Measurements from ENCODE around the gene ELMO1. TPM values are rescaled to one million over a fixed set of nuclear protein-coding genes. Genes with fewer than 3 reads are reported as not detected.

Gene ELMO1
- total RNA-seq, 1 donor from 2014 or later, result 132 TPM

- Mint-ChIP-seq H3K4me1 (peaks cover 16% of the 10 kb centered on the region), H3K27me3 (no peaks in the 10 kb centered on the region), H3K9me3 (no peaks in the 10 kb centered on the region), H3K27ac (no peak overlapping the region), H3K36me3 (ENCODE audit: low read depth) (peaks cover 12% of the 10 kb centered on the region), H3K4me3 (no peak overlapping the region)
- CTCF ChIA-PET, result no interaction called here
- intact Hi-C loops (cut with micrococcal nuclease), result no loop called here
- ATAC-seq (ENCODE audit: low read depth), result no peak
- no peak for TF ChIP-seq CTCF (IDR thresholded peaks at IDR 0.05)
- POLR2A ChIA-PET, result no interaction called here
- no peak for DNase-seq
These were observed 490.4 kb downstream of the ELMO1 start for GRCh38 chr7:36958111-36958733.

- peaks cover 12% of the 10 kb centered on the region for H3K36me3 Mint-ChIP-seq (ENCODE audit: low read depth)
- ATAC-seq (ENCODE audit: low read depth) (no peak), DNase-seq (no peak)
- no peak overlapping the region for H3K27ac Mint-ChIP-seq
- H3K9me3 Mint-ChIP-seq, result no peaks in the 10 kb centered on the region
- peaks cover 16% of the 10 kb centered on the region for H3K4me1 Mint-ChIP-seq
- ChIA-PET CTCF (no interaction called here), POLR2A (no interaction called here)
- intact Hi-C loops (cut with micrococcal nuclease), result no loop called here
- TF ChIP-seq CTCF (IDR thresholded peaks at IDR 0.05), result no peak
- H3K27me3 Mint-ChIP-seq, result no peaks in the 10 kb centered on the region
- H3K4me3 Mint-ChIP-seq, result no peak overlapping the region
These were observed 491.0 kb downstream of the ELMO1 start for GRCh38 chr7:36957620-36958019.

- no peak overlapping the region for H3K27ac Mint-ChIP-seq
- H3K4me1 Mint-ChIP-seq, result peaks cover 20% of the 10 kb centered on the region
- ChIA-PET POLR2A (no interaction called here), CTCF (no interaction called here)
- TF ChIP-seq CTCF (IDR thresholded peaks at IDR 0.05), result no peak
- H3K36me3 Mint-ChIP-seq (ENCODE audit: low read depth), result peaks cover 12% of the 10 kb centered on the region
- no peak overlapping the region for H3K4me3 Mint-ChIP-seq
- no peak for DNase-seq
- H3K9me3 Mint-ChIP-seq, result no peaks in the 10 kb centered on the region
- intact Hi-C loops (cut with micrococcal nuclease), result no loop called here
- H3K27me3 Mint-ChIP-seq, result no peaks in the 10 kb centered on the region
- ATAC-seq (ENCODE audit: low read depth), result no peak
These were observed 491.9 kb downstream of the ELMO1 start for GRCh38 chr7:36956814-36957213.

- CTCF ChIA-PET, result interaction anchor here (0.8 to 1.2 kb wide), 2 partner anchors 12 to 31 kb away, joined by 3 read pairs; no protein-coding TSS in a partner anchor
- Mint-ChIP-seq H3K9me3 (no peaks in the 10 kb centered on the region), H3K4me3 (no peak overlapping the region), H3K27ac (peak overlapping the region; percentile 8), H3K36me3 (ENCODE audit: low read depth) (peaks cover 20% of the 10 kb centered on the region), H3K27me3 (no peaks in the 10 kb centered on the region), H3K4me1 (peaks cover 26% of the 10 kb centered on the region)
- no peak for TF ChIP-seq CTCF (IDR thresholded peaks at IDR 0.05)
- ATAC-seq (ENCODE audit: low read depth) (no peak), DNase-seq (no peak)
- POLR2A ChIA-PET, result no interaction called here
- intact Hi-C loops (cut with micrococcal nuclease), result no loop called here
These were observed 493.1 kb downstream of the ELMO1 start for GRCh38 chr7:36955456-36956129.

- CTCF ChIA-PET, result no interaction called here
- POLR2A ChIA-PET, result no interaction called here
- Mint-ChIP-seq H3K27me3 (no peaks in the 10 kb centered on the region), H3K36me3 (ENCODE audit: low read depth) (peaks cover 47% of the 10 kb centered on the region), H3K9me3 (no peaks in the 10 kb centered on the region), H3K4me3 (no peak overlapping the region), H3K27ac (no peak overlapping the region), H3K4me1 (peaks cover 32% of the 10 kb centered on the region)
- TF ChIP-seq CTCF (IDR thresholded peaks at IDR 0.05), result no peak
- intact Hi-C loops (cut with micrococcal nuclease), result no loop called here
- ATAC-seq (ENCODE audit: low read depth) (no peak), DNase-seq (no peak)
These were observed 497.4 kb downstream of the ELMO1 start for GRCh38 chr7:36951257-36951697.

Data from activated B cell treated with CpG ODN at 0.5 μM for 24 hours (primary cell).